AG04449 (cell line): Measurements from ENCODE around the gene GRID2.

Source experiments
- CTCF ChIA-PET: fragments of 350-600 bp; formaldehyde crosslinking; extraction: SDS; loops from one replicate; lab custom pipeline; 2021; ENCODE audit warnings: antibody characterized with exemption; lab: Yijun Ruan, JAX
- POLR2A ChIA-PET: fragments of 400-600, 350-600 bp; formaldehyde crosslinking; extraction: SDS; loops from one replicate; lab custom pipeline; 2020; ENCODE audit warnings: antibody characterized with exemption, inconsistent platforms; lab: Yijun Ruan, JAX
- DNase-seq: peaks from one replicate; pipeline ENCODE4 v3.0.0-alpha.2; 2010; ENCODE audit warnings: low read depth, low spot score
- H3K4me3 ChIP-seq: 2 replicates; pipeline ENCODE4 v1.5.1; 2011; ENCODE audit warnings: low read depth, mild to moderate bottlenecking, control low read depth, low read length
- TF ChIP-seq, protein P1 (sequence below): IDR thresholded peaks from one replicate; pipeline ENCODE4 v1.5.1; 2011; ENCODE audit warnings: mild to moderate bottlenecking, moderate library complexity, low read length, control low read depth, inconsistent platforms; ENCODE audit not compliant: insufficient read depth; ENCODE audit errors: missing control alignments

GRID2 gene

GRCh38 chr4:93751411-93751810, 1447.6 kb downstream of the GRID2 start:
- no peak for DNase-seq
- CTCF ChIA-PET = no interaction called here
- POLR2A ChIA-PET = no interaction called here
- H3K4me3 ChIP-seq = no peak overlapping the region
- TF ChIP-seq, protein P1, sequence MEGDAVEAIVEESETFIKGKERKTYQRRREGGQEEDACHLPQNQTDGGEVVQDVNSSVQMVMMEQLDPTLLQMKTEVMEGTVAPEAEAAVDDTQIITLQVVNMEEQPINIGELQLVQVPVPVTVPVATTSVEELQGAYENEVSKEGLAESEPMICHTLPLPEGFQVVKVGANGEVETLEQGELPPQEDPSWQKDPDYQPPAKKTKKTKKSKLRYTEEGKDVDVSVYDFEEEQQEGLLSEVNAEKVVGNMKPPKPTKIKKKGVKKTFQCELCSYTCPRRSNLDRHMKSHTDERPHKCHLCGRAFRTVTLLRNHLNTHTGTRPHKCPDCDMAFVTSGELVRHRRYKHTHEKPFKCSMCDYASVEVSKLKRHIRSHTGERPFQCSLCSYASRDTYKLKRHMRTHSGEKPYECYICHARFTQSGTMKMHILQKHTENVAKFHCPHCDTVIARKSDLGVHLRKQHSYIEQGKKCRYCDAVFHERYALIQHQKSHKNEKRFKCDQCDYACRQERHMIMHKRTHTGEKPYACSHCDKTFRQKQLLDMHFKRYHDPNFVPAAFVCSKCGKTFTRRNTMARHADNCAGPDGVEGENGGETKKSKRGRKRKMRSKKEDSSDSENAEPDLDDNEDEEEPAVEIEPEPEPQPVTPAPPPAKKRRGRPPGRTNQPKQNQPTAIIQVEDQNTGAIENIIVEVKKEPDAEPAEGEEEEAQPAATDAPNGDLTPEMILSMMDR = no peak

GRCh38 chr4:93756101-93756500, 1452.3 kb downstream of the GRID2 start:
- CTCF ChIA-PET = no interaction called here
- TF ChIP-seq, protein P1 = no peak
- POLR2A ChIA-PET = no interaction called here

GRCh38 chr4:93759506-93759905, 1455.7 kb downstream of the GRID2 start:
- no peak for DNase-seq
- no peak overlapping the region for H3K4me3 ChIP-seq
- POLR2A ChIA-PET = no interaction called here
- TF ChIP-seq, protein P1 = no peak
- CTCF ChIA-PET = no interaction called here

More at GRCh38 chr4:93756101-93756500, 1452.3 kb downstream of the GRID2 start:
- H3K4me3 ChIP-seq = no peak overlapping the region
- no peak for DNase-seq

GRCh38 chr4:93760284-93760683, 1456.5 kb downstream of the GRID2 start:
- CTCF ChIA-PET = no interaction called here
- H3K4me3 ChIP-seq = no peak overlapping the region
- no peak for DNase-seq
- TF ChIP-seq, protein P1 = no peak
- POLR2A ChIA-PET = no interaction called here

GRCh38 chr4:93761286-93761685, 1457.5 kb downstream of the GRID2 start:
- ChIA-PET CTCF (interaction anchor here (1.4 kb wide), 1 partner anchor 8 kb away, joined by 3 read pairs; no protein-coding TSS in a partner anchor), POLR2A (no interaction called here)
- TF ChIP-seq, protein P1 = no peak
- no peak overlapping the region for H3K4me3 ChIP-seq
- DNase-seq = no peak

- CTCF ChIA-PET = interaction anchor here (0.6 to 1.0 kb wide), 3 partner anchors 10 to 395 kb away, joined by 3 to 4 read pairs (median 3); no protein-coding TSS in a partner anchor
- no peak for DNase-seq
- POLR2A ChIA-PET = no interaction called here
- TF ChIP-seq, protein P1 = peak; percentile 38
- no peak overlapping the region for H3K4me3 ChIP-seq
Measured at GRCh38 chr4:93764639-93765246, 1461.0 kb downstream of the GRID2 start.
